ENCODE data around the gene STK35.

- TF ChIP-seq, protein P1, sequence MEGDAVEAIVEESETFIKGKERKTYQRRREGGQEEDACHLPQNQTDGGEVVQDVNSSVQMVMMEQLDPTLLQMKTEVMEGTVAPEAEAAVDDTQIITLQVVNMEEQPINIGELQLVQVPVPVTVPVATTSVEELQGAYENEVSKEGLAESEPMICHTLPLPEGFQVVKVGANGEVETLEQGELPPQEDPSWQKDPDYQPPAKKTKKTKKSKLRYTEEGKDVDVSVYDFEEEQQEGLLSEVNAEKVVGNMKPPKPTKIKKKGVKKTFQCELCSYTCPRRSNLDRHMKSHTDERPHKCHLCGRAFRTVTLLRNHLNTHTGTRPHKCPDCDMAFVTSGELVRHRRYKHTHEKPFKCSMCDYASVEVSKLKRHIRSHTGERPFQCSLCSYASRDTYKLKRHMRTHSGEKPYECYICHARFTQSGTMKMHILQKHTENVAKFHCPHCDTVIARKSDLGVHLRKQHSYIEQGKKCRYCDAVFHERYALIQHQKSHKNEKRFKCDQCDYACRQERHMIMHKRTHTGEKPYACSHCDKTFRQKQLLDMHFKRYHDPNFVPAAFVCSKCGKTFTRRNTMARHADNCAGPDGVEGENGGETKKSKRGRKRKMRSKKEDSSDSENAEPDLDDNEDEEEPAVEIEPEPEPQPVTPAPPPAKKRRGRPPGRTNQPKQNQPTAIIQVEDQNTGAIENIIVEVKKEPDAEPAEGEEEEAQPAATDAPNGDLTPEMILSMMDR (IDR thresholded peaks at IDR 0.05; ENCODE audit: borderline replicate concordance, extremely low read depth, low read length, poor library complexity, severe bottlenecking), result no peak
- no peak for TF ChIP-seq EZH2 (IDR thresholded peaks at IDR 0.05; ENCODE audit: borderline replicate concordance, low read depth, low read length, severe bottlenecking)
Observed at GRCh38 chr20:2130683-2131082, 29.1 kb downstream of the STK35 start.
